NCI-H1694 treated with DMSO at 0.1 percent for 48 hours (cell line): Measurements from ENCODE around the gene TRIP10.

Source experiments
- DNase-seq: peaks from one replicate; lab custom pipeline; 2025; lab: John Stamatoyannopoulos, UW

Gene TRIP10

DNA sequence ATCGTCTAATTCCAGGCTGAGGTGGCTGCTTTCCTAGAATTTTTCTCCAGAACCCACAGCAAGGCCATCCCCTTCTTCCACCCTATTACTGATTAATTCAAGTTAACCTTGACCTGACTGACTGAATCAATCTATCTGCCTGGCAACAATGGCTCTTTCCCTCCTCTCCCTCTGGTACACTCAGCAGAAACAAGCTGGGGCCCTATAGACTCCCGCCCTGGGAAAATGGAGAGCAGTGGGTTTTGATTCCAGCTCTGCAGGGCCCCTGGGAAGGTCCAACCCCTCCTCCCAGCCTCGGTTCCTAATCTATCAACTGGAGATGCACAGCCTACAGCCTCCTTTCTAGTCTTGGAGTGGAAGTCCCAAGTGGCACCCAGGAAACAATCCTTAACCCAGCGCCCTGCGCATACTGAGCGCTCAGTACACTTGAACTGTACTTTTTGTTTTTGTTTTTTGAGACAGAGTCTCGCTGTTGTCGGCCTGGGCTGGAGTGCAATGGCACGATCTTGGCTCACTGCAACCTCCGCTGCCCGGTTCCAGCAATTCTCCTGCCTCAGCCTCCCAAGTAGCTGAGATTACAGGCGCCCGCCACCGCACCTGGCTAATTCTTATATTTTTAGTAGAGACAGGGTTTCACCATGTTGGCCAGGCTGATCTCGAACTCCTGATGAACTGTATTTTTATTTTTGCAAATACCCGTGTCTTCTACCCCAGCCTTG lies 13.8 kb upstream of the TRIP10 start:
- no peak for DNase-seq

DNA sequence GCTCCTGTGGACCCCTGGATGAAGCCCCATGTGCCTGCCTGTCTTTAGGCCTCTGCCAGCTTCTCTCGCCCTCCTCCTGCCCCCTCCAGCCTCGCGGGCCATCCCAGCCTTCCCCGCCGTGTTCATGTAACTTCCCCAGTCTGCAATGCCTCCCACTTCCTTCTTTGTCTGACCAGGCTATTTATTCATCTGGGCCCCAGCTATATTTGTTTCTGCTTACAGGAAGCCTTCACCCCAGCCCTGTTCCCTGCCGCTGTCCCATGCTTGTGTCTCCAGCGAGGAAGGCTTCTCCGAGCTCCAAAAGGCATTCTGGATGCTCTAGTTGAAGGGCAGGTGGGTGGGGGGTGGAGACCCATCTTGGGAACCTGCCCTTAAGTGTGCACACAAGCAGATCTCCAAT lies 11.1 kb upstream of the TRIP10 start:
- no peak for DNase-seq

DNA sequence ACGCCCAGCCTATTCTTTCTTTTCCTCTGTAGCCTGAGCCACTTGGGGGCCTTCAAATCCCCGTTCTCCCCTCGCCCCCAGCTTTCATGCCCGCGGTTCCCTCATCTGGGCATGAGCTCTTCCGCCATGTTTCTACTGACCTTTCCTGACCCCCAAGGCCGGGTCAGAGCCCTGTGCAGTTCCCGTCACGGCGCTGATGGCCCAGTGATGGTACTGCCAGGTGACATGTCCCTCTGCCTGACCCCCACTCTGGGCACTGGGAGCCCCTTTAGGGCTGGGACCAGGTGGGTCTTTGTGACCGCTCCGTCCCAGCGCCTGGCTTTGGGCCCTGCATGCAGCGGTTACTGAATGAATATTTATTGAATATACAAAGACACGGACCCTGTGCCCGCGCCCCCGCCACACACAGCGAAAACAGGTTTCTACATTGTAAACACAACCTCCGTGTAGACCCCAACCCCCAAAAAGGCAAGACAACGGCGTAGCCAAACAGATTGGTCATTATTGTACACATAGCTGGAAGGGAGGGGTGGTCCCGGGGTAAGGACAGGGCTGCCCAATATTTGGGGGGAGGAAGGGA lies 9.8 kb upstream of the TRIP10 start:
- no peak for DNase-seq

DNA sequence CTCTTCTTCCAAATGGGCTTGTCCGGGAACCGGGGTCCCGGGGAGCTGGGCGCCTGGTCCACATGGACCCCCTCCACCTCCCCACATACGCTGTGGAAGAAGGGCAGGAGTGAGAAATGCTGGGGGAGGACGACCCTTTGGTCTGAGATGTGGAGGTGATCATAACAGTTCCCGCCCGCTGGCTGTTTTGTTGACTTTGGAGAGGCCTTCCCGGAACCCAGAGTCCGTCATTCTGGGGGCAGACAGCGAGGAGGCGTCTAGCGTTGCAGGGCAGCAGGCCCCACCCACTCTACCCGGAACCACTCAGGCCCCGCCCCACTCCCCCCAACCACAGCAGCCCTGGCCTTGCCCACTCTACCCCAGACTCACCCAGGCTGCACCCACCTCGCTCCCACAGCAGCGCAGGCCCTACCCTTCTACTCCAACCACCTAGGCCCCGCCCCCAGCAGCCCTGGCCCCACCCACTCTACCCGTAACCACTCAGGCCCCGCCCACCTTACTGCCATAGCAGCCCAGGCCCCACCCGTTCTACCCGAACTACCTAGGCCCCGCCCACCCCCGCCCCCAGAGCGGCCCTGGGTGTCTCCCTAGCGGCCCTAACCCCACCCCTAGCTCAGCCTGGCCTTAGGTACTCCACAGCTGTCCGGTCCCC lies 9.2 kb upstream of the TRIP10 start:
- DNase-seq, result no peak

DNA sequence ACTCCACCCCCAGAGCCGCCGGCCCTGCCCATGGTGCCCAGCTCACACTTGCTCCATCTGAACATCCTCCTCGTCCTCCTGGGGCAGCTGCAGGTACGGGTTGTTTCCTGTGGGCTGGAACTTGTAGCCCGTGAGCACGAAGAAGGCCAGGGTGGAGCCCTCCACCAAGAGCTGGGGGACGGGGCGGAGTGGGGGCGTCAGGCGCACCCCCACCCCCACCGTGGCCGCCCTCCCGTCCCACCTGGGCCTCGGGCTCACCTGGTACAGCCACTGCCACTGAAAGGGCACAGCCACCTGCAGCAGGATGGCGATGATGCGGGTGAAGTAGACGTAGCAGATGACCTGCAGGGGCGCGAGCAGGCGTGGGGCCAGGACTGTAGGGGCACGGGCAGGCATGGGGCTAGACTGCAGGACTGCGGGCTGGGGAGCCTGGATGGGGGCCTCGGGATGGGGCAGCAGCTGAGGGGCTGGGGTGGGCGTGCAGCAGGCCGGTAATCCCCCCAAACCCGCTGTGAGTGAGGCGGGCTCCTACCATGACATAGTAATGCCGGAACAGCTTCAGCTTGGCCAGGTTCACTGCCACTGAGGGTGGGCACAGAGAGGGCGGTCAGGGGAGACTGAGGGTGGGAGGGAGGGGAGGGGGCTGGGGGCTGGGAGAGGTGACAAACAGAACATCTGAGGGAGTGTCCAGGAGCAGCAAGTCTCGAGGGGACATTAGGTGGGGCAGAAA lies 8.4 kb upstream of the TRIP10 start:
- no peak for DNase-seq

DNA sequence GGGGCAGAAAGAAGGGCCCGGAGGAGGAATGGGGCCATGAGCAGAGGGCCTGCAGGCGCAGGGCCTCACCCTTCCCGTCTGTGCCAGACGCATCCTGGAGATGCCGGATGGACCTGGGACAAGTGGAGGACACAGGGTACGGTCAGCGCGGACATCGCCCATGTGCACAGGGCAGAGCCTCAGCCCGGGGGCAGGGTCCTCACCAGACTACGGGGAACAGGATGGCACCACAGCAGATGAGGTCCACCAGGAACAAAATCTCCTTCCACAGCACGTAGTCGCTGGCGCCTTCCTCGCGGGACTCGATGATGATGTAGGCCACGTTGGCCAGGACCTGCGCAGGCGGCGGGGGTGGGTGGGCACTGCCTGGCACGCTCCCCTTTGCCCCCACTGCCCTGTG lies 7.7 kb upstream of the TRIP10 start:
- DNase-seq, result no peak

DNA sequence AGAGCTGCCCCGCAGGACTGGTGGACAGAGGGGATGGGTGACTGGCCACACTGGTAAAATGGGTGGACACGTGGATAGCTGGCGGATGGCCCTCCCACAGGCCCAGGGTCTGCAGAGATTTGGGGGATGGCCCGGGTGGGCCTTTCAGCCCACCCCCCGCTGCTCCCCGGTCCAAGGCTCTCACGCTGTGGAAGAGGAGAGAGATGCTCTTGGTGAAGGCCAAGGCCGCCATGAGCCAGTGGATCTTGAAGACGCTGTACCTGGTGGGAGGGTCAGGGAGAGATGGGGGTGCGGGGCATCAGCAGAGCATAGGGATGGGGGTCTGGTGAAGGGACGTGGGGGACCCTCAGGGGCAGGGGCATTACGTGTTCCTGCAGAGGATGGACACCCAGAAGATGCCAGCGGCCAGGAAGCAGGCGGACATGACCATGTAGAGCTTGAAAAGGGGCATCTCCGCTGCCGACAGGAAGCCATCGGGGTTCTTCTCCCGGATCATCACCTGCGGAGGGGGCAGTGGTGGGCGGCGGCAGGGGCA lies 6.6 kb upstream of the TRIP10 start:
- DNase-seq, result no peak

DNA sequence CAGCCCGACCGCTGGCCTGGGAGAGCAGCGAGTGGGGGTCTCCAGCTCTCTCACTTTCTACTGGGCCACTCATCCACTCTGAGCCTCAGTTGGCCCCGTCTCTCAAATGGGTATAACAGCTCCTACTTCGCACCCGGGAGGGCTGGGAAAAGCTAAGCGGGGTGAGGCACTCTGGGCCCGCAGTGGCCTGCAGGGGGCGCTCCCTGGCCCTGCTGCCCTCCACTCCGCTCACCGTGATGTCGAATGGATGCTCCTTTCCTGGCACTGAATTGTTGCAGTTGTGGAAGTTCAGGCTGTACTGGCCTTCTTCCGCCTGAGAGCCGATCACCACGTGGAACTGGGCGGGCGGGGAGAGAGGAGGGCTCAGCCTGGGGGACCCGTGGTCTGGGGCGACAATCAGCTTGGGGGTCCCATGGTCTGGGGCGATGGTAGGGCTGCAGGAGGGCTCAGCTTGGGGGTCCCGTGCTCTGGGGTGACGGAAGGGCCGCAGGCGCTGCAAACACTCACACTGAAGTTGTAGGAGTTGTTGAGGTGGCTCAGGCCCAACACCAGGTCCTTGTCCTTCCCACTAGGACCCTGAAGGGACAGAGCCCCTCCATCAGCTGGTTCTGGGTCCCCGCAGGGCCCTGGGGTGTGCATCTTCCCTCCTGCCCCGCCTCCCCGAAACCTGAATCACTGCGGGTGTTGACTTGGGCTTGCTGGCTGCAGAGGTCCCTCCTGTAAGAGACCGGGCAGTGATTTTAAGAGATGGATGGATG lies 6.0 kb upstream of the TRIP10 start:
- no peak for DNase-seq

DNA sequence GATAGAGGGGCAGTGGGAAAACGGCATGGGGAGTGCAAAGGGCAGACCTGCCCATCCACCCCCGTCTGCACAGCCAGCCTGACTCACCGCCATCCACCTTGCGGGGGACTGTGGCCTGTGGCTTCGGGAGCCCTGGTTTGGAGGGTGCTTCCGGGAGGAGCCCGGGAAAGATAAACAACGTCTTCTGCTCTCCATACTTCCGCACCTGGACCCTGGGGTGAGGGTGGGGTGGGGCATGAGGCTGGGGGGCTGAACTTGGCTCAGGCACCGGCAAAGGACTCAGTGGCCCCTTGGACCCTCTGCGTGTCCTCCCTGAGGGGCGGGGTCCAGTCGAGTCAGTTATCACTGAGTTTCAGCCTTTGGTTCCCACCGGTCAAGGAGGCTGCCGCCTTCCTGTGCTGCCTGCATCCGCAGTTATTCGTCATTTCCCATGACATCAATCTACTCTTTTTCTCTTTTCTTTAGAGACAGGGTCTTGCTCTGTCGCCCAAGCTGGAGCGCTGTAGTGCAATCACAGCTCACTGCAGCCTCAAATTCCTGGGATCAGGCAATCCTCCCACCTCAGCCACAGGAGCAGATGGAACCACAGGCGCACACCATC lies 5.3 kb upstream of the TRIP10 start:
- no peak for DNase-seq

DNA sequence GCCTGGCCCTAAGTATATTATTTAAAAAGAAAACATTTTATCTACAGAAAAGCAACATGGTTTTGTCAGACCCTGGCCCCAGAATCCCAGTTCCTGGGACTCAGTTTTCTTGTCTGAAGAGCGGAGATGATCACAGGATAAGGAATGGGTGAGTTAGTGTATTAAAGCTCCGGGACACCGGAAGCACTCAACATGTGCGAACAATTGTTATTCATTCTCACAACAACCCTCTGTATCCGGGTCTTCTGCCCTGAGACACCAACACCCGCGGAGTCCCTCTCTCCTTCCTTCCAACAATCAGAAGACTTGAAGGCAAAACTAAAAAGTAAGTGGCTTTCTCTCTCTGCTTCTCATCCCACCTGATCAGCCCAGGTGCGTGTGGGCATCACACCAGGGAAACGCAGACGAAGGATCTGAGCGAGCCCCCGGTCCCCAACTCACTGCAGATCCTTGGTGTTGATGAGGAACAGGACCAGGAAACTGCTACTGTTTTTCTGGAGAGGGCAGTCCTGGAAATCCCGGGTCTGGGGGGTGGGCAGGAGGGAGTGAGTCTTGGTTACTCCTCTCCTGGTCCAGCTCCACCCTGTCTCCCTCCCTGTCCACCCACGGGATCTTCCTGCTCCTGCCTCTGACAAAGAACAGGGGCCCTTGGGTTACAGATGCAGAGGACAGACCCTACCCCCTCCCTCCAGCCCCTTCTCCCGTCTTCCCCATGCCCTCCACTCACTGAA lies 4.1 kb upstream of the TRIP10 start:
- no peak for DNase-seq

DNA sequence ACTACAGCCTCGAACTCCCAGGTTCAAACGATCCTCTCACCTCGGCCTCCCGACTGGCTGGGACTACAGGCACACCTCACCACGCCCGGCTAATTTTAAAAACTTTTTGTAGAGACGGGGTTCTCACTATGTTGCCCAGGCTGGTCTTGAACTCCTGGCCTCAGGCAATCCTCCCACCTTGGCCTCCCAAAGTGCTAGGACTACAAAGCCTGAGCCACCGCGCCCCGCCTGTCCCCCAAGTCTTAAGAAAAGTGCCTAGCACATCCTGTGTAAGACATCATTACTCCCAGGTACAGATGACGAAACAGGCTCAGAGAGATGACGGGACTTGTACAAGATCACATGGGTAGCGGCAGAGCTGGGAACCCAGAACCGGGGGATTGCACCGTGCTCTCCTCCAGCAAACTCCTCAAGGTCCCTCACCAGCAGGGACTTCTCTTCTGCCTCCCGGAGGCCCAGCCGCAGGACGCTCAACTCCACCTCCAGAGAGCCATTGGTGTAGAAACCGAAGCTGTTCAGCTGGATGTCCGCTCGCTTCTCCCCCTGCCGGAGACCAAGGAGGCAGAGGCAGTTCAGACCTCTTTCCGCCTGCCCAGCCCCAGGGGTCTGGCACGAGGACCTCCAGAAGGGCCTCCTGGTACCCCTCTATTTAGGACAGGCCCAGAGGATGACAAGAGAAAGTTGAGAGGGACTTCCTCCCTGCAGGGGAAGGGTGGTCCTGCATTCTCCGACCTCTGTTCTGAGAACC lies 3.1 kb upstream of the TRIP10 start:
- DNase-seq, result no peak

DNA sequence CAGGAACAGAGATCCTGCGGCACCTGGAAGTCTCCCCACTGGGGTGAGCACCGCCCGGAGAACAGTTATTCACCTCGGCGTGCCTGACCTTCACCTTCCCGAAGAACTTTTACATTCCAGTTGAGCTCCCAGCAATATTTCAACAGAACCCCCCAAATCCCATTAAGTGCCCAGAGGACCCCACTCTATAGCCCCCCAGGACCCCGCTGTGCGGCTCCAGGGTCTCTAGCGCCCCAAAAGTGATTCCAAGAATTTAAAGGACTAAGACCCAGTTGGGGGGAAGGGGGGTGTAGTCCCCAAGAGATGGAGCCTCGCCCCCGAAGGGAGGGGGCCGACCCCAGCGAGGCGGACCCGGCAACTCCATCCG lies 2.6 kb upstream of the TRIP10 start:
- no peak for DNase-seq

DNA sequence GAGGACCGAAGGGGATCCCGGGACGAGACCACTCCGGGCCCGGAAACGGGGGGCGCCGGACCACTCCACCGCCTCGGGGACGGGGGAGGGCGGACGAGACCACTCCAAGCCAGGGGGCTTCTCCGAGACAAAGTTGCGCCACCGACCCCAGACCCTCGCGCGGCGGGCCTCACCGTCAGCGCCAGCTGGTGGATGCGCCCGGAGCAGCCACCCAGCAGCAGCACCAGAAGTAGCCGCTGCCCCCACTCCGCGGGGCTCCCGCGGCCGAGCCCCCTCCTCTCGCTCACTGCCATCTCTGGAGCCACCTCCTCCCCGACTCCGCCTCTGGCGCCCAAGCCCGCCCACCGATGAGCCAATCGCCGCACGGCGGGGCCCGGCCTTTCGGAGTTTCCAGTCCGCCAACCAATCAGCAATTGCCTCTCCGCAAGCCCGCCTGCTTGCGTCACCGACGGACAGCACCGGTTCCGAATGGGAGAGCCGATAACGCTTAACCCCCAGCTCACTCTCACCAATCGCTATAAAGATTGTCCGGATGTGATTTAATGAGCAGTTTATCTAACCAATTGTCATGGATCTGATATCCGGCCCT lies 2.1 kb upstream of the TRIP10 start, which contains the start of gene GPR108:
TSS of gene GPR108 (minus strand) at position 297 of the 589 bp plus-strand sequence. CDS start at position 293, 4 bp downstream.
- peak; percentile 58 for DNase-seq

DNA sequence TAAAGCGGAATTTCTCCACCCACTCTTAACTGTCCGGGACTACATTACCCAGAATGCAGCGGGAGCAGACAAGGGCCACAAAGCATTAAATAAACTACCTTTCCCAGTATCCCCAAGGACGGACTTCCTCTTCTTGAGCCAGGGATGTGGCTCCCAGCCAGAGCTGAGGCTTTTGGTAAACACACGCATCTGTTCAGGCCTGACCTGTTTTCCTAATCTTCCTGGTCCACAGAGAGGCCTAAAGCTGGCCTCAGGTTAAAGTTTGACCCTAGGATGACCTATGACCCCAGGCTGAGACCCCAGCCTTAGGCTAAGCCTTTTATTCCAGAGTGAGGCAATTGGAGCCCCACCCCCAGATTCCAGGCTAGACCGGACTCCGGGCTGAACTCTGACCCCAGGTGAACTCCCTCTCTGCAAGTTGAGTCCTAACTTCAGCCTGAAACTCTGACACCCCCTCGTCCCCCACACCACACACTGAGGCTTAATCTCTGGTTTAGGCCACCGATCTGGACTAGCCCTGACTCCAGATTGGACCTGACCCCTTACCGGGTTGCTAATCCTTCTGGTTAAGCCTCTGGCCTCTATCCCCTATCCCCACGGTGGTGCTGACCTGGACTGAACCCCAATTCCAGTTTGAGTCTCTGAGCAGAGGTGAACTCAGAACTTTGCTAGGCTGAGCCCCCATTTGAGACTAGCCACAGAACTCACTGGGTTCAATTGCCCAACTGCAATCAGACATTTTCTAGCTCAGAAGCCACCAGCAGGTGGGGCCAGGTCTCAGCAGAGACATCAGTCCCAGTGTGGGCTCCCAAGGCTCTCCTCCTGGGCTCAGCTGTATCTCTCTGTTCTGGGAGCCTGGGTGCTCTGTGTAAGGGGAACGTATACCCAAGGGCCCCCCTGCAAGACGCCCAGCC lies 1.4 kb upstream of the TRIP10 start:
- DNase-seq, result no peak

DNA sequence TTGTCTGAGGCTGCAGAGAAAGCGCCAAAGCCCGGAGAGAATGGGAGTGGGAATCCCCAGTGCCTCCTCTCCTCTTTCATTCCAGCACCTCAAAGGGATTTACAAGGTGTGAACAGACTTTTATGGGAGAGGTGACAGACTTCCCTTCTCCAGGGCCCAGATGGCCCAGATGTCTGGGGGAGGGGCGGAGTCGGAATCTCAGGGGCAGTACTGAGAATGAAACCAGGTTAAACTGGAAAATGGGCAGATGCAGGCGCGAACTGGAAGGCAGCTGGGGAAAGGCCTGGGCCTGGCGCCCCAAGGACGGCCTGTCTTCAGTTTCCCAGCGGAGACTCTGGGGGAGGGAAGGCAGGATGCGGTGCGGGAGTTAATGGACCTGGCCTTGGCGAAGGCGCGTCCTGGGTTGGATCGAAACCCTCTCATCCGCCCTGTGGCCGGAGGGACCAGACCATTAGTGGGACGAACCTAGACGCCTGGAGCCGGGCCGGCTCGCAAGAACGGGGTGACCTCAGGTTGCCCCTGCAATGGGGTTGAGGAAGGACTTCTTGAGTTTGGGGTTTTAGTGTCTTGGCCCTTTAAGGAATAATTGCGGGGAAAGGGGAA lies 592 bp upstream of the TRIP10 start:
- DNase-seq, result no peak

DNA sequence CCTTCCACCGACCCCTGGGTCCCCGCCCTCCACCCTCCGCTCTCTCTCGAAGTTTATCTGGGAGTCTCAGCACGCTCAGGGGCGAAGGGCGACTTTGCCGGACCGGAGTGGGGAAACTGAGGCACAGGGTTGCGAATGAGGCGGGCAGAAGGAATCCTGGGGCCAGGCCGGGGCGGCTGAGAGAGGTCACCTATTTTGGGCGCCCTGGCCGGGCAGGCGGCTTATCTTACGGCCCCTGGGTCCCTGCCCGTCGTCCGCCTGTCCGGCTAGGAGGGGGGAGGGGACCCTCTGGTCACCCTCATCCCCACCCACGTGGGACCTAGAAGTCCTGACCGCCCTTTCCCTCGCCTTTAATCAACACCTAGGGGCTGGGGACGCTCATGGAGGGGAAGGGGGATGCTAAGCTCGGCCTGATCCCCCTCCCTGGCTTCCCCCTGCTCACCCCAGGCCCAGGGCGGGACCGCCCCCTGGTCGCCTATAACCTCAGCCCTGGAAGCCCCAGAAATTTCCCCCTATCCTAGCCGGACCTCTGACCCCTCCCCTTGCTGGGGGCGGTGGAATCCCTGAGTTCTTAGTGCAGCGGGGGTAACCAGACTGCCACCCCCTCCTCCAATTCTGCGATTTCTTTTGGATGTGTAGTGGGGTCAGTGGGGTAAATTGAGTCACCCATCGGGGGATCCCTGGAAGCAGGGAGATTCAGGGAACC lies 556 bp downstream of the TRIP10 start:
- DNase-seq, result no peak

DNA sequence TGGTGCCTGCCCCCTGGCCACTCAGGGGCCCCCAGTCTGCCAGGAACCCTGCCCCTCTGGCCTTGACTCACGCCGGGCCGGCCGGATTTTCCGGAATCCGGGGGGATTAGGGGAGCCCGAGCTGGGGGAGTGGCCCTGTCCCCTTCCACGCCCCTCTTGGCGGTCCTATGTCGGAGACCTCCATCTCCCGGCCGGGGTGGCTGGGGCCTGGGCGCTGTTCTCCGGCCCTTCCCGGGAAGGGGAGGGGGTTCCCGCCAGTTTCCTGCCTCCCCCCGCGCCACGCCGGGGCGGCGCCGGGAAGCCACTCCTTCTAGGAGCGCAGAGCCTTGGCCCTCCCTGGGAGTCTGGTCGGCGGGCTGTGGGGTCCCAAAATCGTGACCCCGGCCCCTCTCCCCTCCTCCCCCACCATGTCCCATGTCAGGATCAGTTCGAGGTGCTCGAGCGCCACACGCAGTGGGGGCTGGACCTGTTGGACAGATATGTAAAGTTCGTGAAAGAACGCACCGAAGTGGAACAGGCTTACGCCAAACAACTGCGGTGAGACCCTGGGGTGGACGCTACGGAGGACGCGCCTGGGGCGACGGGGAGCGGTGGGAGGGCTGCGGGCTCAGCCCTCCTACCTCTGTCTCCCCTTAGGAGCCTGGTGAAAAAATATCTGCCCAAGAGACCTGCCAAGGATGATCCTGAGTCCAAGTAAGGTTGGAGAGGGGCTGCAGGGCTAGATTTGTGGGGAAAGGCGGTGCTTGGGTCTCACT lies 1.3 kb downstream of the TRIP10 start:
- DNase-seq, result no peak
